ENCODE results near the gene SLC10A7.
A peak's percentile ranks its signal among the peaks of the same experiment; 100 is the strongest.

SLC10A7 gene

GRCh38 chr4:146333895-146334262 lies 187.9 kb downstream of the SLC10A7 start:
- no peaks in the 10 kb centered on the region for H3K79me2 ChIP-seq (ENCODE audit: low read length)
- TF ChIP-seq CTCF (IDR thresholded peaks at IDR 0.05; ENCODE audit: low read length) (no peak), EZH2phosphoT487 (IDR thresholded peaks at IDR 0.05; ENCODE audit: low read length) (no peak), EZH2 (optimal IDR thresholded peaks at IDR 0.05; ENCODE audit: low read depth, low read length) (no peak)
- H3K27me3 ChIP-seq (replicated peaks; ENCODE audit: insufficient read depth, low read length) = no peaks in the 10 kb centered on the region
- no peaks in the 10 kb centered on the region for H3K36me3 ChIP-seq (replicated peaks; ENCODE audit: insufficient read depth, low read length)
- no peaks in the 10 kb centered on the region for H4K20me1 ChIP-seq (ENCODE audit: insufficient read depth, low read length)
- peak overlapping the region; percentile 51; the same call in 1 of the 2 replicates for H3K27ac ChIP-seq (ENCODE audit: low read length)
- H3F3A ChIP-seq (ENCODE audit: insufficient read depth, low read length) = peaks cover 14% of the 10 kb centered on the region
- peak overlapping the region; percentile 49 for H3K4me3 ChIP-seq (ENCODE audit: low read length)
- H3K9me3 ChIP-seq (replicated peaks; ENCODE audit: insufficient read depth, low read length) = no peaks in the 10 kb centered on the region
- H3K4me2 ChIP-seq (ENCODE audit: low read depth, low read length) = peak overlapping the region; percentile 75
- no peaks in the 10 kb centered on the region for H3K9me2 ChIP-seq (replicated peaks; ENCODE audit: insufficient read depth, low read length)
- no peak for DNase-seq
- H2AFZ ChIP-seq (ENCODE audit: low read length) = no peak overlapping the region
- peaks cover 38% of the 10 kb centered on the region for H3K4me1 ChIP-seq (ENCODE audit: low read length)
- H3K9ac ChIP-seq (ENCODE audit: low read length) = peak overlapping the region; percentile 19; the same call in 1 of the 2 replicates

- Histone ChIP-seq H4K20me1 (ENCODE audit: insufficient read depth, low read length) (no peaks in the 10 kb centered on the region), H3F3A (ENCODE audit: insufficient read depth, low read length) (peaks cover 14% of the 10 kb centered on the region), H3K79me2 (ENCODE audit: low read length) (no peaks in the 10 kb centered on the region), H3K9me3 (replicated peaks; ENCODE audit: insufficient read depth, low read length) (no peaks in the 10 kb centered on the region), H3K36me3 (replicated peaks; ENCODE audit: insufficient read depth, low read length) (no peaks in the 10 kb centered on the region), H2AFZ (ENCODE audit: low read length) (peak overlapping the region; percentile 7; the same call in 1 of the 2 replicates), H3K4me2 (ENCODE audit: low read depth, low read length) (peak overlapping the region; percentile 75), H3K4me1 (ENCODE audit: low read length) (peaks cover 34% of the 10 kb centered on the region), H3K27ac (ENCODE audit: low read length) (peak overlapping the region; percentile 51; the same call in 1 of the 2 replicates), H3K9ac (ENCODE audit: low read length) (peak overlapping the region; percentile 19; the same call in 1 of the 2 replicates), H3K4me3 (ENCODE audit: low read length) (peak overlapping the region; percentile 49), H3K9me2 (replicated peaks; ENCODE audit: insufficient read depth, low read length) (no peaks in the 10 kb centered on the region), H3K27me3 (replicated peaks; ENCODE audit: insufficient read depth, low read length) (no peaks in the 10 kb centered on the region)
- peak; percentile 74 for DNase-seq
- TF ChIP-seq CTCF (IDR thresholded peaks at IDR 0.05; ENCODE audit: low read length) (no peak), EZH2phosphoT487 (IDR thresholded peaks at IDR 0.05; ENCODE audit: low read length) (no peak), EZH2 (optimal IDR thresholded peaks at IDR 0.05; ENCODE audit: low read depth, low read length) (no peak)
Observed at GRCh38 chr4:146333187-146333894, 188.4 kb downstream of the SLC10A7 start.

- no peaks in the 10 kb centered on the region for H3K36me3 ChIP-seq (replicated peaks; ENCODE audit: insufficient read depth, low read length)
- no peaks in the 10 kb centered on the region for H3K27me3 ChIP-seq (replicated peaks; ENCODE audit: insufficient read depth, low read length)
- H3K4me1 ChIP-seq (ENCODE audit: low read length) = peaks cover 23% of the 10 kb centered on the region
- H2AFZ ChIP-seq (ENCODE audit: low read length) = no peak overlapping the region
- no peaks in the 10 kb centered on the region for H3K9me2 ChIP-seq (replicated peaks; ENCODE audit: insufficient read depth, low read length)
- no peak overlapping the region for H3K27ac ChIP-seq (ENCODE audit: low read length)
- H3F3A ChIP-seq (ENCODE audit: insufficient read depth, low read length) = peaks cover 14% of the 10 kb centered on the region
- no peaks in the 10 kb centered on the region for H3K9me3 ChIP-seq (replicated peaks; ENCODE audit: insufficient read depth, low read length)
- H4K20me1 ChIP-seq (ENCODE audit: insufficient read depth, low read length) = no peaks in the 10 kb centered on the region
- H3K4me2 ChIP-seq (ENCODE audit: low read depth, low read length) = no peak overlapping the region
- TF ChIP-seq EZH2 (optimal IDR thresholded peaks at IDR 0.05; ENCODE audit: low read depth, low read length) (no peak), EZH2phosphoT487 (IDR thresholded peaks at IDR 0.05; ENCODE audit: low read length) (no peak), CTCF (IDR thresholded peaks at IDR 0.05; ENCODE audit: low read length) (no peak)
- no peak overlapping the region for H3K4me3 ChIP-seq (ENCODE audit: low read length)
- DNase-seq = no peak
- H3K79me2 ChIP-seq (ENCODE audit: low read length) = no peaks in the 10 kb centered on the region
- H3K9ac ChIP-seq (ENCODE audit: low read length) = no peak overlapping the region
Observed at GRCh38 chr4:146330392-146330791, 191.3 kb downstream of the SLC10A7 start.
